NT2/D1 (cell line): ENCODE measurements around the gene GPI.

Source experiments
- SUZ12 ChIP-seq: IDR thresholded peaks from 2 replicates; pipeline ENCODE4 v1.6.1; 2011; ENCODE audit not compliant: insufficient read length, insufficient read depth; ENCODE audit errors: extremely low read depth
- YY1 ChIP-seq: IDR thresholded peaks from 2 replicates; pipeline ENCODE4 v1.6.1; 2011; ENCODE audit not compliant: insufficient read length, insufficient read depth

- no peak for TF ChIP-seq YY1
- no peak for TF ChIP-seq SUZ12
Observed at GRCh38 chr19:34391813-34392212, 26.8 kb downstream of the GPI start.
